Measurements from ENCODE around the gene NR4A3. TPM values are rescaled to one million over a fixed set of nuclear protein-coding genes. Genes with fewer than 3 reads are reported as not detected.

Gene NR4A3
- total and polyA plus RNA-seq, 5 experiments from 2014 or later: 0.22 to 1.7 (median 0.47) TPM; not detected in 1

GRCh38 chr9:99906403-99907207 lies 84.9 kb downstream of the NR4A3 start, which contains the start of gene STX17:
TSS of gene STX17 (plus strand) at chr9:99906654. CDS start at chr9:99915240, 8,586 bp downstream.
- H3K27ac Mint-ChIP-seq: peak within 1 kb of the TSS; percentile 96 to 100 (median 99)
- peaks cover 0 to 15% (median 4%) of the 10 kb centered on the region in 5 donors for H3K27me3 Mint-ChIP-seq
- DNase-seq (peak; percentile 74 to 95 (median 86)), ATAC-seq (peak; percentile 82 to 87)
- peak within 1 kb of the TSS; percentile 95 to 99 (median 98) for H3K4me3 Mint-ChIP-seq
- POLR2A ChIA-PET: interaction anchor here (0.7 to 3.8 kb wide), 6 partner anchors 12 to 442 kb away, joined by 3 to 28 read pairs (median 4); partner anchors contain the start of gene NR4A3
- H3K9me3 Mint-ChIP-seq: no peaks in the 10 kb centered on the region
- peaks cover 0 to 10% (median 4%) of the 10 kb centered on the region in 3 donors for H3K36me3 Mint-ChIP-seq
- H3K4me1 Mint-ChIP-seq: peaks cover 13 to 40% (median 33%) of the 10 kb centered on the region in 4 donors

DNA sequence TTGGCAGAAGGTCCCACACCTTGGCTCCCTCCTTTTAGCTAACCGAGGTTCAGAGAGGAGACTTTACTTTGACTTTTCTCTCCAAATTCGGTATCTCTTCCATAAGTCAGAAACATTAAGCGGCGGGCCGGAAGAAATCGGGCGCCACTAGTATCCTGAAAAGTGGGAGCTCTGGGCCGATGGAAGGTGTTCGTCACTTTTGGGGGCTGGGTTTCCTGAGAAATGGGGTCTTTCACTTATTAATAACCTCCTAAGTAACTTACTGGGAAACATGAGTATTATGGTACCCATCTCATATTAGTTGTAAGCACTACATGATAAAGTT lies 85.5 kb downstream of the NR4A3 start:
- Mint-ChIP-seq H3K27me3 (peaks cover 0 to 13% (median 3%) of the 10 kb centered on the region in 5 donors), H3K27ac (peak overlapping the region; percentile 96 to 100 (median 99)), H3K36me3 (peaks cover 0 to 13% (median 4%) of the 10 kb centered on the region in 3 donors), H3K4me1 (peaks cover 13 to 43% (median 33%) of the 10 kb centered on the region in 4 donors), H3K9me3 (no peaks in the 10 kb centered on the region), H3K4me3 (peak overlapping the region; percentile 95 to 99 (median 98))
- ATAC-seq: no peak
- DNase-seq: no peak
- POLR2A ChIA-PET: interaction anchor here (0.9 to 3.8 kb wide), 5 partner anchors 12 to 187 kb away, joined by 3 to 28 read pairs (median 4); partner anchors contain the start of gene NR4A3

DNA sequence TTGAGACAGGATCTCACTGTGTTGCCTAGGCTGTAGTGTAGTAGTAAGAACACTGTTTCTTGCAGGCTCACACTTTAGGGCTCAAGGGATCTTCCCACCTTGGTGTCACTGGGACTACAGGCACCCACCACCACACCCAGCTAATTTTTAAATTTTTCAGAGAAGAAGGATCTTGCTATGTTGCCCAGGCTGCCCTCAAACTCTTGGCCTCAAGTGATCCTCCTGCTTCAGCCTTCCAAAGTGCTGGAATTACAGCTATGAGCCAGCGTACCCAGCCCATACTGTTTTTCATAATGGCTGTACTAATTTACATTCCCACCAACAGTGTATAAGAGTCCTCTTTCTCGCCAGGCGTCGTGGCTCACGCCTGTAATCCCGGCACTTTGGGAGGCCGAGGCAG lies 89.9 kb downstream of the NR4A3 start:
- no peak for ATAC-seq
- no peaks in the 10 kb centered on the region for H3K9me3 Mint-ChIP-seq
- peaks cover 0 to 43% (median 21%) of the 10 kb centered on the region in 3 donors for H3K36me3 Mint-ChIP-seq
- peak overlapping the region in 1 of 10 donors; percentile 5 for H3K27ac Mint-ChIP-seq
- no peaks in the 10 kb centered on the region for H3K27me3 Mint-ChIP-seq
- no peak for DNase-seq
- POLR2A ChIA-PET: no interaction called here
- peak overlapping the region in 1 of 10 donors; percentile 39 for H3K4me3 Mint-ChIP-seq
- H3K4me1 Mint-ChIP-seq: peaks cover 11 to 47% (median 36%) of the 10 kb centered on the region in 4 donors

Other genes with a start within 250 kb of the NR4A3 start
- 10 to 100 TPM; 49.8 to 50.3 TPM for gene STX17, start 84.8 kb downstream of the NR4A3 start, total RNA-seq
- 10 to 100 TPM; 28.4 to 33.9 (median 33.2) TPM for gene STX17, start 84.8 kb downstream of the NR4A3 start, polyA plus RNA-seq

Measured in naive thymus-derived CD8-positive, alpha-beta T cell (primary cell).